MG63 (cell line): ENCODE results near the gene DNHD1. TPM values are rescaled to one million over a fixed set of nuclear protein-coding genes. Genes with fewer than 3 reads are reported as not detected.

Experiments used
- DNase-seq: peaks from one replicate; pipeline ENCODE4 v3.0.0-alpha.2; 2020
- H3K27me3 ChIP-seq: fragments of 250-450 bp; sonication (Bioruptor Pico); 2 replicates; pipeline ENCODE4 v1.5.1; 2020; ENCODE audit warnings: mild to moderate bottlenecking, moderate library complexity
- H3K36me3 ChIP-seq: fragments of 250-450 bp; sonication (Bioruptor Pico); 2 replicates; pipeline ENCODE4 v1.5.1; 2020; ENCODE audit warnings: mild to moderate bottlenecking, moderate library complexity
- H3K4me3 ChIP-seq: fragments of 250-450 bp; sonication (Bioruptor Pico); 2 replicates; pipeline ENCODE4 v1.5.1; 2020; ENCODE audit warnings: mild to moderate bottlenecking, moderate library complexity
- H3K9me3 ChIP-seq: fragments of 250-450 bp; sonication (Bioruptor Pico); 2 replicates; pipeline ENCODE4 v1.5.1; 2020; ENCODE audit warnings: mild to moderate bottlenecking, moderate library complexity
- total RNA-seq: library from RNA; depleted of rRNA; stranded (reverse); fragments of >200 nt; shearing (Covaris generic); gene quantifications from 2 replicates; pipeline ENCODE4 v1.2.3, GENCODE V29; 2014; ENCODE audit warnings: low replicate concordance

Gene DNHD1
- total RNA-seq, 1 experiment from 2014 or later: 9.1 TPM

- Histone ChIP-seq H3K36me3 (peaks cover 3% of the 10 kb centered on the region), H3K4me3 (no peak overlapping the region), H3K27me3 (no peaks in the 10 kb centered on the region), H3K9me3 (no peaks in the 10 kb centered on the region)
- DNase-seq: no peak
Measured at GRCh38 chr11:6566704-6567370, 69.8 kb downstream of the DNHD1 start.

GRCh38 chr11:6567371-6567745 is 70.3 kb downstream of the DNHD1 start:
- Histone ChIP-seq H3K27me3 (no peaks in the 10 kb centered on the region), H3K36me3 (peaks cover 3% of the 10 kb centered on the region), H3K4me3 (no peak overlapping the region), H3K9me3 (no peaks in the 10 kb centered on the region)
- DNase-seq: no peak

- Histone ChIP-seq H3K36me3 (peaks cover 3% of the 10 kb centered on the region), H3K4me3 (no peak overlapping the region), H3K9me3 (no peaks in the 10 kb centered on the region), H3K27me3 (no peaks in the 10 kb centered on the region)
- peak; percentile 56 for DNase-seq
Measured at GRCh38 chr11:6568191-6568918, 71.3 kb downstream of the DNHD1 start.

DNA sequence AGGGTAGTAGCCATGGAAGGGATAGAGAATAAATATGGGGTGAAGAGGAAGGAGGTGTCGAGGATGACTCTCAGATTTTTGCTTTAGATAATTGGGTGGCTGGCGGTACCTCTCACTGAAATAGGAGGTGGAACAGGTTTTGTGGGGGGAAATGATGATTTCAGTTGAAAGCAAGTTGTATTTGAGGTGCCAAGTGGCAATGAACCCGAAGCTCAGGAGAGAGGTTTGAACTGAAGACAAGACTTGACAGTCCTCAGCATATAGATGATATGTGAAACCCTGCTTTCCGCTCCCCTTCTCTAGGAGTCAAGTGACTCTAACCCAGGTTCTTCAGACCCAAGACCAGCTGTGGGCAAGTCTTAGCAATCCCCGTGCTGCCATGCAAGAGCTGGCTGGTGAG is 72.6 kb downstream of the DNHD1 start:
- no peak for DNase-seq
- Histone ChIP-seq H3K27me3 (no peaks in the 10 kb centered on the region), H3K9me3 (no peaks in the 10 kb centered on the region), H3K36me3 (peaks cover 3% of the 10 kb centered on the region), H3K4me3 (no peak overlapping the region)

DNA sequence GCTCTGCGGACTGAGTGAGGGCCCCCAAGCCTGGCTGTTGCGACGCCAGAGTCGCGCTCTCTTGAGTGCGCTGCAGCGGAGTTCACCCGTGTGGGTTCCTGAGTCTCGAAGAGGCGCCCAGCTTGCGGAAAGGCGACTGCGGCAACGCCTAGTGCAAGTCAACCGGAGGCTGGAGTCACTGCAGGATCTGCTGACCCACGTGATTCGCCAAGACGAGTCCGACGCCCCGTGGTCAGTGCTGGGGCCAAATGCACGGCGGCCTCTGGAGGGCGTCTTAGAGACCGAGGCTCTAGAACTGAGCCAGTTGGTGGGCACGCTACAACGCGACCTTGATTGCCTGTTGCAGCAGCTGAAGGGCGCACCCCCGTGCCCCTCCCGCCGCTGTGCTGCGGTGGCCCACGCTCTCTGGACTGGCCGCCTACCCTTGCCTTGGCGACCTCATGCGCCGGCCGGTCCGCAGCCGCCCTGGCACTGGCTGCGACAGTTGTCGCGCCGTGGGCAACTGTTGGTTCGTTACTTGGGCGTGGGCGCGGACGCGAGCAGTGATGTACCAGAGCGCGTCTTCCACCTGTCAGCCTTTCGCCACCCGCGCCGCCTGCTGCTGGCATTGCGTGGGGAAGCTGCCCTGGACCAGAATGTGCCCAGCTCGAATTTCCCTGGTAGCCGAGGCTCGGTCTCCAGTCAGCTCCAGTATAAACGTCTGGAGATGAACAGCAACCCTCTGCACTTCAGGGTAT is 73.8 kb downstream of the DNHD1 start:
- Histone ChIP-seq H3K9me3 (no peaks in the 10 kb centered on the region), H3K4me3 (no peak overlapping the region), H3K36me3 (peaks cover 3% of the 10 kb centered on the region), H3K27me3 (no peaks in the 10 kb centered on the region)
- no peak for DNase-seq

DNA sequence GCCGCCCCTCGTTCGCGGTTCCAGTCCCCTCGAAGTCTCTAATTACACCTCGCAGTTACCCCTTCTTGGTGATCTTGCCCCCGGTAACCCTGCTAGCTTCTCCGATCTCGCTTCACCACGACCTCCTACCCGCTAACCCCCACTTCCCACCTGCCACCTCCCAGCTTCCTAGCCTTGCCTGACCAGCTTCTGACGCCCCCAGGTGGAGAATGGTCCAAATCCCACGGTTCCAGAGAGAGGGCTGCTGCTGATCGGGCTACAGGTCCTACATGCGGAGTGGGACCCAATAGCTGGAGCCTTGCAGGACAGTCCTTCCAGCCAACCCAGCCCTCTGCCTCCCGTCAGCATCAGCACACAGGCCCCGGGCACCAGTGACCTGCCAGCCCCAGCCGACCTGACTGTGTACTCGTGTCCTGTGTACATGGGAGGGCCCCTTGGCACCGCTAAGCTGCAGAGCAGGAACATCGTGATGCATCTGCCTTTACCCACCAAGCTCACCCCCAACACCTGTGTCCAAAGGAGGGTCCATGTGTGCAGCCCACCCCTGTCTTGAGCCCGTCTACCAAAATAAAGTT is 74.4 kb downstream of the DNHD1 start:
- Histone ChIP-seq H3K27me3 (no peaks in the 10 kb centered on the region), H3K36me3 (peaks cover 3% of the 10 kb centered on the region), H3K9me3 (no peaks in the 10 kb centered on the region), H3K4me3 (no peak overlapping the region)
- DNase-seq: no peak

GRCh38 chr11:6572215-6572614 is 75.1 kb downstream of the DNHD1 start:
- H3K4me3 ChIP-seq: no peak overlapping the region
- H3K27me3 ChIP-seq: no peaks in the 10 kb centered on the region
- DNase-seq: peak; percentile 46
- H3K36me3 ChIP-seq: peaks cover 3% of the 10 kb centered on the region
- H3K9me3 ChIP-seq: no peaks in the 10 kb centered on the region

DNA sequence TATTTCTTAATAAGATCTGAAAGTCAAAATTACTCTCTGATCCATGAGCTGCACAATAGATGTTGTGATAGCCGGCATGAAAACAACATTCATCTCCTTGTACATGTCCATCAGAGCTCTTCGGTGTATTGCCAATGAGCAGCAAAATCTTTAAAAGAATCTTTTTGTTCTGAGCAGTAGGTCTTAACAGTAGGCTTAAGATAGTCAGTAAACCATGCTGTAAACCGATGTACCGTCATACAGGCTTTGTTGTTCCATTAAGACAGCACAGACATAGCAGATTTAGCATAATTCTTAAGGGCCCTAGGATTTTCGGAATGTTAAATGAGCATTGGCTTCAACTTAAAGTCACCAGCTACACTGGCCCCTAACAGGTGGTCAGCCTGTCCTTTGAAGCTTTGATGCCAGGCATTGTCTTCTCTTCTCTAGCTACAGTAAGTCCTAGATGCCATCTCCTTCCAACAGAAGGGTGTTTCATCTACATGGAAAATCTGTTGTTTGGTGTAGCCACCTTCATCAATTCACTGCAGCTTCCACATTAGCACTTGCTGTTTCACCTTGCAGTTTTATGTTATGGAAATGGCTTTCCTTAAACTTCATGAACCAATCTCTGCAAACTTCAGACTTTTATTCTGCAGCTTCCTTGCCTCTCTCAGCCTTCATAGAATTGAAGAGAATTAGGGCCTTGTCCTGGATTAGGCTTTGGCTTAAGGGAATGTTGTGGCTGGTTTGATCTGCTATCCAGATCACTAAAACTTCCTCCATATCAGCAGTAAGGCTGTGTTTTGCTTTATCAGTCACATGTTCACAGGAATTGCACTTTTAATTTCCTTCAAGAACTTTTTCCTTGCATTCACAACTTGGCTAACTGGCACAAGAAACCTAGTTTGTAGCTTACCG is 78.0 kb downstream of the DNHD1 start:
- Histone ChIP-seq H3K4me3 (no peak overlapping the region), H3K27me3 (no peaks in the 10 kb centered on the region)
- DNase-seq: no peak

DNA sequence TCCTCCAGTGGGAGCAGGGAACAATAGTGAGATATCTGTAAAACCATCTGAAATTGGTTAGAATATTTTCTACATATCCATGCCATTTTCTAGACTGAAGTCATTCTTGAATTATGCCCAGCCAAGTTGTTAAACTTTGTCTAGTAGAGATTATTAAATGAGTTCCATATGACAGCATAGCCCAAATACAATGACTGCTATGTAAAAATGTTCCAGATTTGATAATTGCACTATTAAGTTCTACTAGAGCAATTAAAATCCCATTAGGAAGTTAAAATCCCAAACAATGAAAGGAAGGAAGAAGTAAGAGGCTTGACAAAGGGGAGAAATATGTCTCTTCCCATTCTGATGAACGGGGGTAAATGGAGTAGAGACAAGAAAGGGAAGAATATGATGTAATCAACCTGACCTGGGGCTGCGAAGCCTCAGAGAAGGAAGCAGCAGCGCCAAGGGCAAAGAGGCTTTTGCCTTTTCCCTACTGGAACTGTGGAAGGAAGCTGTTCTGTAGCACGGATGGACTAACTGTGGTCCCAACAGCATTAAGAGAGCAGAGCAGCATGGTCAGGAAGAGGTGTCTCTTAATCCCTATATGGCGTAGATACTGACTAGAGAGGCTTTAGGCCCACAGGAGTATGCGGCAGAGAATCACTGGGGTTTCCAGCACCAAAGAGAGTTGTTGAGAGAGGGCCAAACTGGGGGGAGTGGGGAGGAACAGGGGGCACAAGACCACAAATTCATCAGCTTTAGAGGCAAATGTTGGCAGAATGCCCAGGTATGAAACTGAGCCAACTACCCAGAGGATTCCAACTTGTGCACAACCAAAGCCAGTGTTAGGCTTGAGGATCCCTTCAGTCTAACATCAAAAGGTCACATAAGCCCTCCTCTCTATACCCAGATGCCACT is 79.6 kb downstream of the DNHD1 start:
- H3K4me3 ChIP-seq: no peak overlapping the region
- no peaks in the 10 kb centered on the region for H3K9me3 ChIP-seq
- DNase-seq: peak; percentile 23
- H3K27me3 ChIP-seq: no peaks in the 10 kb centered on the region
- H3K36me3 ChIP-seq: peaks cover 3% of the 10 kb centered on the region

More for the DNA sequence above, 78.0 kb downstream of the DNHD1 start:
- H3K36me3 ChIP-seq: peaks cover 6% of the 10 kb centered on the region
- H3K9me3 ChIP-seq: no peaks in the 10 kb centered on the region

GRCh38 chr11:6578134-6578533 is 81.1 kb downstream of the DNHD1 start:
- DNase-seq: no peak
- no peaks in the 10 kb centered on the region for H3K27me3 ChIP-seq
- H3K4me3 ChIP-seq: no peak overlapping the region
- peaks cover 9% of the 10 kb centered on the region for H3K9me3 ChIP-seq
- H3K36me3 ChIP-seq: peaks cover 13% of the 10 kb centered on the region

DNA sequence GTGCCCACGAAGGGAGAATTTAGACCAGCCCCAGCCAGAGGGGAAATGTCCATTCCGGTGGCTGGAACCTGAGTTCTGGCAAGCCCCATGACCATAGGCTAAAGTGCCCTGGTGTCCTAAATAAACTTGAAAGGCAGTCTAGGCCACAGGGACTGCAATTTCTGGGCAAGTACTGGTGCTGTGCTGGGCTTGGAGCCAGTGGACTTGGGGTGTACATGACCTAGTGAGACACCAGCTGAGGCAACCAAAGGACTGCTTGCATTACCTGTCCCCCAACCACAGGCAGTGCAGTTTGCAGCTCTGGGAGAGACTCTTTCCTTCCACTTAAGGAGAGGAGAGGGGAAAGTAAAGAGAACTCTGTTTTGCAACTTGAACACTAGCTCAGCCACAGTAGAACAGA is 82.6 kb downstream of the DNHD1 start:
- H3K4me3 ChIP-seq: no peak overlapping the region
- H3K36me3 ChIP-seq: peaks cover 13% of the 10 kb centered on the region
- no peaks in the 10 kb centered on the region for H3K27me3 ChIP-seq
- H3K9me3 ChIP-seq: peaks cover 22% of the 10 kb centered on the region
- DNase-seq: no peak

GRCh38 chr11:6583584-6583983 is 86.5 kb downstream of the DNHD1 start:
- peaks cover 13% of the 10 kb centered on the region for H3K36me3 ChIP-seq
- H3K4me3 ChIP-seq: no peak overlapping the region
- H3K9me3 ChIP-seq: peaks cover 22% of the 10 kb centered on the region
- no peaks in the 10 kb centered on the region for H3K27me3 ChIP-seq
- DNase-seq: no peak

- H3K9me3 ChIP-seq: peaks cover 22% of the 10 kb centered on the region
- H3K4me3 ChIP-seq: no peak overlapping the region
- DNase-seq: no peak
- no peaks in the 10 kb centered on the region for H3K27me3 ChIP-seq
- peaks cover 13% of the 10 kb centered on the region for H3K36me3 ChIP-seq
Measured at GRCh38 chr11:6584528-6584927, 87.4 kb downstream of the DNHD1 start.

DNA sequence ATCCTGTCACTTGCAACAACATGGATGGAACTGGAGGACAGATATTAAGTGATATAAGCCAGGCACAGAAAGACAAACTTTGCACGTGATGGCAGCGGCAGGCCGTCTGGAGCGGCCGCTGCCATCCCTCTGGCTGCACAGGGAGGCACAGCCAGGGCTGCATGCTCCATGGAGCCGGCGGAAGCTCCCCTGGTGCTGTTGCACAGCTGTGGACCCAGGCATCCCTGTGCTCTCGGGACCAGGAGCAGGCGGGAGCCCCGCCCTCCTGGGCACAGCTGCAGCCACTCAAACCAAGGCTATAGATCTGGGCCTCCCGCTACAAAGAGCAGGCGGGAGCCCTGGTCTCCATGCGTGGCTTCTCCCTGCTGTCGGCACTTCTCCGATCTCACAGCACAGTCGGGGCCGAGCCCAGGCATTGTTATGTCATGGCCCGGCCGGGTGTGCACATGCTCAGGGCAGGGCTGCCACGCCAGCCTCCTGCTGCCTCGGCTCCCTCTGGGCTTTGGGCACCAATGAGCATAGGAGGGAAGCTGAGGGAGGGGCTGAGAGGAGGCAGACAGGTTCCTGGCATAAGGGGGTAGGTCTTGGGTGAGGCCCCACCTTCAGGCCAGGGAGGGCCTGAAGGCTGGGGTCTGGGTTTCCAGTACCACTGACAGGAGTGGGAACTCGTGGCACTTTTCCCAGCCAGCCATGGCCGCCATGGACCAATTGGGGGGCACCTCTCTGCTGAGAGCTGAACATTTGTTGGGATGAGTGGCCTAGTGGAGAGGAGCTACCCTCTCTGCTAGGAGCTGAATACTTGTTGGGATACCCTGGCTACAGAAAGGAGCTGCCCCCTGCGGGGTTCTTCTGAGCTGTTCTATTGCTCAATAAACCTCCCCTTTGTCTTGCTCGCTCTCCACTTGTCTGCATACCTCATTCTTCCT is 89.6 kb downstream of the DNHD1 start:
- DNase-seq: no peak
- Histone ChIP-seq H3K9me3 (peaks cover 22% of the 10 kb centered on the region), H3K4me3 (no peak overlapping the region), H3K27me3 (no peaks in the 10 kb centered on the region), H3K36me3 (peaks cover 15% of the 10 kb centered on the region)
